Eye (tissue), 1 donor: ENCODE measurements around the gene NDUFS8.
"Not testable (repeated sequence)": the region's sequence is repeated elsewhere in the genome, so short reads cannot be mapped to it uniquely, and the experiment has no call there.

Source experiments
- DNase-seq: peaks from one replicate; pipeline ENCODE4 v3.0.0-alpha.2; 2015

Gene NDUFS8

GRCh38 chr11:68030318-68031143 lies at the start of gene NDUFS8:
Gene NDUFS8, plus strand, starts transcription at chr11:68030681. Its CDS starts 1,471 bp downstream, at chr11:68032152.
- peak; percentile 100 for DNase-seq

- DNase-seq = not testable (repeated sequence)
These were observed 49.3 kb upstream of the NDUFS8 start for GRCh38 chr11:67981226-67981625.

GRCh38 chr11:67982255-67982857 lies 48.1 kb upstream of the NDUFS8 start:
- not testable (repeated sequence) for DNase-seq

GRCh38 chr11:67983951-67984350 lies 46.5 kb upstream of the NDUFS8 start:
- DNase-seq = no peak

DNA sequence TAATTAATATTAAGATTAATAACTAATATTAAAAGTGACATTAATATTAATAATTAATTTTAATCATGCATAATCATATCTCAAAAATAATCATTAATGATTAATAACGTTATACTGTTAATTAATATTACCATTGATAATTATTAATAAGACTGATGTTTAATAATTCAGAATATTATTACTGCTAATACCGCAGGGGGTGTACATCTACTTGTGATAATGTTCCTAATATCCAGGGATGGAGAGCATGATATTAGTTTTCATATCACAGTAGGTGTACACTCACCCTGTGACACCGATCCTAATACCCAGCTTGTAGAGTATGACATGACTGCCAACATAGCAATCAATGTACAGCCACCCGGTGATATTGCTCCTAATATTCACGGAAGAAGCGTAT lies 45.2 kb upstream of the NDUFS8 start:
- DNase-seq = not testable (repeated sequence)

DNA sequence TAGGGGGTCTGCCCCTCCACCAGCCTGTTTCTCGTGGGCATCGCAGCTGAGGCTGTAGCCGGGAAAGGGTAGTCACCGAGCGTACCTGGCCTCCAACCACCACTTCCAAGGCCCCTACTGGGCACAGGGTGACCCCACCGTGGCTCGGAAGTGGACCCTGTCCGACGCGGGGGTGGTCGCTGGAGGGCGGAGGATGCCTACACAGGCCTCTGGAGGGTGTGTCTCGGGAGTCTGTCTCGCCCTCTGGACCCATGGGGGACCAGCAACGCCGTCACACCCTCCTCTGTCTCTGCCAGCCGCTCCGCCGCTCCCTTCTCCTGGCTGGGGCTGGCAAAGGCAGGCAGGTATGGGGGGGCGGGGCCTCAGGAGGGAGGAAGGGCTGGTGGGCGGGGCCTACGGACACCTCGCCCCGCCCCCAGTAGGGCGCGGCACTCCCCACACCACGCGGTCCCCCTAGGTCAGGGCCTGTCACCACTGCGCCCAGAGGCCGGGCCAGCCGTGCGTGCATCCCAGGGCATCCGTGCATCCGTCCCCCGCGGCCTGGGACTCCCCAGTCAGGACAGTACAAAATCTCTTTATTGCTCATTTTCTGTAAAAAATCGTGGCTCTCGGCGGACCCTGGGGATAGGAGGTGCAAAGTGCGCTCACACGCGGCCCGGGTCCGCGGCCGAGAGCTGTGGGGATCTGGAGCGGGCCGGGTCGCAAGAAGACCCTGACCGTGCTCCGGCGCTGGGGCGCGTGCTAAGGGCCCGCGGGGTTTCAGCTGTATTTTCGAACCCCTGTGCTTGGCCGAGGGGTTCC lies 39.7 kb upstream of the NDUFS8 start:
- peak; percentile 38 for DNase-seq

GRCh38 chr11:67991347-67992121 lies 38.9 kb upstream of the NDUFS8 start:
- DNase-seq = not testable (repeated sequence)

GRCh38 chr11:67993821-67994220 lies 36.7 kb upstream of the NDUFS8 start:
- DNase-seq = not testable (repeated sequence)

- DNase-seq = not testable (repeated sequence)
These were observed 36.1 kb upstream of the NDUFS8 start for GRCh38 chr11:67994387-67994786.

DNA sequence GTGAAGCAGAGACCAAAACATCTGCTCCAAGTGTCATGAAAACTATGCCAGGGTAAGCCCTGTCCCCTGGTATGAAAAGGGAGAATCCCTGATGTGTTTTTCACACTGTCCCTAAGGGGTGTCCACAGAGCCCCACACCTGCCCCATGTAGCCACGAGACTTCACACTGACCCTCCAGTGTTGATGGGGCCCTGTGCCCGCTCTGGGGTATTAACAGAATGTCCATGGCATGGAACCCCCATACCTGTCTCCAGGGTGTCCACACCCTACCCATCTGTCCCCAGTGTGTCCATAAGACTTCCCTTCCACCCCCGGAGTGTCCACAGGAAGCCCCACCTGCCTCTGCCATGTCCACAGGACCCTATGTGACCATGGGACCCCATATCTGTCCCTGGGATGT lies 35.4 kb upstream of the NDUFS8 start:
- DNase-seq = not testable (repeated sequence)

GRCh38 chr11:67995579-67995978 lies 34.9 kb upstream of the NDUFS8 start:
- not testable (repeated sequence) for DNase-seq

GRCh38 chr11:67996051-67996450 lies 34.4 kb upstream of the NDUFS8 start:
- no peak for DNase-seq

DNA sequence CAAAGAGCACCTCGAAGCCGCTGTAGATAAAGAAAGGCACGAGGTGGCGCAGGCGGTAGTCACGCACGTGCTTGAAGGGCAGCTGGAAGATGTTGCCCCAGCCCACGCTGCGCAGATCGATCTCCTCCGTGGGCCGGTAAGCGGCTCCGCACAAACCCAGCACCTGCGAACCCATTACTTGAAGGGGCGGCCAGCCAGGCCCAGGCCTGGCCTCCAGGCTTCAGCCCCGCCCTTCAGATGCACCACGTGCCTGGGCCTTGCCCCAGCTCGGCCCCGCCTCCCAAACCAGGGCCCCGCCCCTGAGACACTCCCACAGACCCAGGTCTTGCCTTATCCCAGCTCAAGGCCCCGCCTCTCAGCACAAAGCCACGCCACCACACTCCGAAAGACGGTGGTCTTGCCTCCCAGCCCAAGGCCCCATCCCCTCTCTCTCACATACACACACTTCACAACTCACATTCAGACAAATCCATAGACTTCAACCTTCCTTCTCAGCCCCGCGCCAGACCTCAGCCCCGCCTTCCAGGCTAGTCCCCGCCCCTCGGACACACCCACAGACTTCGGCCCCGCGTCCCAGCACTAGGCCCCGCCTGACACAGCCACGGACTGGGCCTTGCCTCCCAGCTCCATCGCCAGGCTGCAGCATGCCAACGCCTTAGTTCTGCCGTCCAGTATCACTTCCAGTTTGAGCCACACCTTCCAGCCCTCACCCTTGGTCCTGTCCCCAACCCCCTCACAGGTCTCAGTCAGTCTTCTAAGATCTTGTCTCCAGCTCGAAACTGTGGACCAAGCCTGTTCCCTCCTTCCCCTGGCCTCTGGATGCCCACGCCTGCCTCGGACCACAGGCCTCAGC lies 33.6 kb upstream of the NDUFS8 start:
- no peak for DNase-seq

- no peak for DNase-seq
These were observed 33.0 kb upstream of the NDUFS8 start for GRCh38 chr11:67997475-67997921.

- DNase-seq = no peak
These were observed 32.1 kb upstream of the NDUFS8 start for GRCh38 chr11:67998150-67999045.

GRCh38 chr11:67999201-67999629 lies 31.3 kb upstream of the NDUFS8 start:
- DNase-seq = no peak

GRCh38 chr11:67999704-68000103 lies 30.8 kb upstream of the NDUFS8 start:
- no peak for DNase-seq

- no peak for DNase-seq
These were observed 27.9 kb upstream of the NDUFS8 start for GRCh38 chr11:68002575-68002937.

DNA sequence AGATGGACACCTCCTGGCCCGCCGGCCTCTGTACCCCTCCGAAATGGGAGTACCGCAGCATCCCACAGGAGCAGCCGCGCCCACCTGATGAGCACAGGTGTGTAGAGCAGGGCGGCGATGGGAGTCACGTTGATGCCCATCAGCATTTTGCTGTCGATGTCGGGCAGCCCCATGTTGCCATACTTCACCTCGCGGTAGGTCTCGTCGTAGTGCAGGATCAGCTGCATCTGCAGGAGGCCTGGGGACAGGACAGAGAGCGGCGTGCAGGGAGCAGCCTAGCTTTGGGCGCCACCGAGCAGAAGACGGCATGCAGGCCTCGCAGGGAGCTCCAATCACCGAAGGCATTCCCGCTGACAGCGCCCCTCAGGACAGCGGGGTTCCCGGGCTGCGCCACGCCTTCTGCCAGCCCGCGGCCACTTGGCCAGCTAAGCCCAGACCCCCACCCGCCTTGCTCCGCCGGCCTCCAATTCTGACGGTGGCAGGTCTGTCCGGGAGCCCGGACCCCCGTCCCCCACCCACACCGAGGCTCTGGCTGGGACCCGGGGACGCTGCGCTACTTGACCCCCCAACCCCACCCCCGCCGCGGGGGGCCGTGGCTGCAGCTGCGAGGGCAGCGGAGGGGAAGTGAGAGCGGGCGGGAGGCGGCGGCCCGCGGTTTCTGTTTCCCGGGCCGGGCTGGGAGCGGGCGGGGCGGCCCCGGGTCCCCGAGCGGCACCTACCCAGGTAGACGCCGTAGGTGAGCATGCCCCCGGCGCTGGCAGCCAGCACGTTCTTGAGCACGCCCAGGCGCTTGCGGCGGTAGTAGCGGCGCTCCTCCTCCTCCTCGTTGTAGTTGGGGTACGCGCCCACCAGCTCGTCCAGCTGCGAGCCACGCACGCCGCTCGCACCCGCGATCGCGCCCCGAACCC lies 27.3 kb upstream of the NDUFS8 start:
- peak; percentile 53 for DNase-seq
